K562 (cell line): ENCODE results near the gene VRK3. TPM values are rescaled to one million over a fixed set of nuclear protein-coding genes. Genes with fewer than 3 reads are reported as not detected.
A peak's percentile ranks its signal among the peaks of the same experiment; 100 is the strongest.

Experiments
- AFF4 ChIP-seq: sonication (generic); formaldehyde crosslinking; IDR thresholded peaks from 2 replicates; pipeline ENCODE4 v1.8.0; 2023; ENCODE audit warnings: mild to moderate bottlenecking, missing genetic modification reagents
- CC2D1A ChIP-seq: fragments of 450-650 bp; IDR thresholded peaks from 2 replicates; pipeline ENCODE4 v1.6.1; 2017; ENCODE audit warnings: mild to moderate bottlenecking
- CREB3 ChIP-seq: fragments of 450-650 bp; conservative IDR thresholded peaks from 2 replicates; pipeline ENCODE4 v1.6.1; 2016; ENCODE audit warnings: missing genetic modification characterization, low read depth, mild to moderate bottlenecking, missing compliant biosample characterization, moderate library complexity
- ELF1 ChIP-seq: fragments of 200-800 bp; sonication (Bioruptor generic); IDR thresholded peaks from 2 replicates; pipeline ENCODE4 v1.6.1; 2016; ENCODE audit warnings: missing genetic modification characterization, missing compliant biosample characterization
- ELF4 ChIP-seq: fragments of 450-650 bp; formaldehyde crosslinking; IDR thresholded peaks from 2 replicates; pipeline ENCODE4 v1.4.0; 2022; ENCODE audit warnings: missing genetic modification characterization
- GMEB1 ChIP-seq: fragments of 250-450 bp; sonication (Bioruptor Pico); IDR thresholded peaks from 2 replicates; pipeline ENCODE4 v1.4.0; 2020; ENCODE audit warnings: mild to moderate bottlenecking
- KAT8 ChIP-seq: fragments of 450-650 bp; IDR thresholded peaks from 2 replicates; pipeline ENCODE4 v1.6.1; 2016; ENCODE audit warnings: low read depth, mild to moderate bottlenecking
- PATZ1 ChIP-seq: fragments of 250-450 bp; sonication (Bioruptor Pico); IDR thresholded peaks from 2 replicates; pipeline ENCODE4 v1.5.0; 2020; ENCODE audit warnings: mild to moderate bottlenecking, borderline replicate concordance
- SOX6 ChIP-seq: fragments of 450-650 bp; IDR thresholded peaks from 2 replicates; pipeline ENCODE4 v1.6.1; 2014; ENCODE audit warnings: mild to moderate bottlenecking
- ZBTB12 ChIP-seq: fragments of 250-450 bp; sonication (Bioruptor Pico); IDR thresholded peaks from 2 replicates; pipeline ENCODE4 v1.4.0; 2020
- ZEB2 ChIP-seq: fragments of 450-650 bp; IDR thresholded peaks from 2 replicates; pipeline ENCODE4 v1.6.1; 2016
- ZNF311 ChIP-seq: fragments of 250-450 bp; sonication (Bioruptor Pico); IDR thresholded peaks from 2 replicates; pipeline ENCODE4 v1.4.0; 2020; ENCODE audit warnings: mild to moderate bottlenecking, moderate library complexity
- ZSCAN32 ChIP-seq: fragments of 450-650 bp; formaldehyde crosslinking; IDR thresholded peaks from 2 replicates; pipeline ENCODE4 v1.4.0; 2020; ENCODE audit warnings: mild to moderate bottlenecking, moderate library complexity
- polyA plus RNA-seq, 8 experiments: library from polyadenylated mRNA; depleted of rRNA in 4 of 8; stranded (reverse) in 5 of 8; unstranded in 3 of 8; fragments of >200 nt; fragmentation: Nextera tagmentation in 2 of 8; fragmentation: Illumina TruSeq in 1 of 8; extraction: Ambion mirVana in 2 of 8; extraction: Trizol in 1 of 8; gene quantifications; 2 replicates each; pipeline versions ENCODE4 v1.2.1 to v1.2.3, GENCODE V29; 2011 to 2014; ENCODE audit warnings: inconsistent platforms in 1 of 8, missing spikeins in 1 of 8
- total RNA-seq, 7 experiments: library from RNA; depleted of rRNA in 6 of 7; stranded (reverse); fragments of >200 nt in 6 of 7; fragmentation: Illumina TruSeq in 2 of 7; extraction: Trizol in 2 of 7; gene quantifications; 2 replicates each; pipeline versions ENCODE4 v1.2.1 to v1.2.3, GENCODE V29; 2011 to 2021; ENCODE audit warnings: low replicate concordance in 1 of 7

The VRK3 gene
- total and polyA plus RNA-seq, 9 of the 15 experiments (the other 6 are each of a cell fraction or from before 2014, with no cell fraction given) = 25.6 to 94.3 (median 42.9) TPM

- no peak for TF ChIP-seq ZBTB12 (CRISPR knock-in tag)
- no peak for TF ChIP-seq KAT8
- no peak for TF ChIP-seq ZNF311 (CRISPR knock-in tag)
- no peak for TF ChIP-seq ELF4 (CRISPR knock-in tag)
- TF ChIP-seq ZEB2 = no peak
- peak; percentile 89; the same call in 1 of the 2 replicates for TF ChIP-seq CC2D1A
- no peak for TF ChIP-seq ZSCAN32 (CRISPR knock-in tag)
- peak; percentile 70 for TF ChIP-seq SOX6
- TF ChIP-seq AFF4 (CRISPR knock-in tag) = no peak
- TF ChIP-seq GMEB1 (CRISPR knock-in tag) = no peak
- no peak for TF ChIP-seq CREB3 (tag)
- TF ChIP-seq ELF1 = no peak
- TF ChIP-seq PATZ1 = no peak
Measured at GRCh38 chr19:50046649-50047503, 21.7 kb upstream of the VRK3 start (continued).
